ENCODE data around the gene CLTCL1. TPM values are rescaled to one million over a fixed set of nuclear protein-coding genes. Genes with fewer than 3 reads are reported as not detected.

Gene CLTCL1
- total and polyA plus RNA-seq, 9 of the 15 experiments (the other 6 are each of a cell fraction or from before 2014, with no cell fraction given): 1.1 to 11.7 (median 5.0) TPM

- H2AFZ ChIP-seq (ENCODE audit: low read depth, low read length): 0 out of 2 replicates have a peak overlapping the region, but pooled peaks have one; percentile 4
- in situ Hi-C loops (cut with MboI) (no loop called here), intact Hi-C loops (cut with micrococcal nuclease) (no loop called here)
- WGBS (ENCODE audit: insufficient coverage, low coverage, missing lambda C conversion rate): 35% methylated on average over 20 of the region's 20 CpGs
- no TSS peak for BruUV-seq (replicated peaks)
- H3K79me2 ChIP-seq (ENCODE audit: control insufficient read depth, insufficient read depth, low read length): no peaks in the 10 kb centered on the region
- no peaks in the 10 kb centered on the region for H3K36me3 ChIP-seq (ENCODE audit: control insufficient read depth, insufficient read depth, low read length)
- CTCF ChIA-PET (ENCODE audit: low intra/inter-chr PET ratio): no interaction called here
- H3K27ac ChIP-seq (ENCODE audit: extremely low read depth, low read depth, low read length): no peak overlapping the region
- no peak; the same call in 2 of the 3 replicates for ATAC-seq
- H4K20me1 ChIP-seq (replicated peaks; ENCODE audit: control insufficient read depth, insufficient read depth, low read length): no peaks in the 10 kb centered on the region; the same call in 1 of the 2 replicates
- POLR2A ChIA-PET: interaction anchor here (0.7 to 11.1 kb wide), 7 partner anchors 11 to 1136 kb away, joined by 3 to 191 read pairs (median 4); no protein-coding TSS in a partner anchor
- H3K9ac ChIP-seq (ENCODE audit: insufficient read depth in 1 of 2, low read depth in 2 of 2, low read length in 2 of 2): peak overlapping the region in 1 of 2 experiments; percentile 77; a peak in 2 of 4 replicates
- DNase-seq (ENCODE audit: extremely low read depth in 1 of 4, low spot score in 3 of 4): no peak
- H3K9me3 ChIP-seq (replicated peaks; ENCODE audit: control insufficient read depth, insufficient read depth, low read depth, low read length): no peaks in the 10 kb centered on the region
- no peaks in the 10 kb centered on the region for H3K9me1 ChIP-seq (ENCODE audit: control insufficient read depth, insufficient read depth, low read length)
- 0 out of 2 replicates have a peak, but pooled peaks have one; percentile 52 for TF ChIP-seq TAF15 (IDR thresholded peaks at IDR 0.05; ENCODE audit: low read depth, low read length)
- TF ChIP-seq FOXM1 (IDR thresholded peaks at IDR 0.05; ENCODE audit: low read depth): no peak
- no peak for TF ChIP-seq FOXM1 (CRISPR knock-in tag; IDR thresholded peaks at IDR 0.05; ENCODE audit: low read depth)
- TF ChIP-seq HMG20A (CRISPR knock-in tag; conservative IDR thresholded peaks at IDR 0.05): no peak
- 0 out of 2 replicates have a peak, but pooled peaks have one; percentile 3 for TF ChIP-seq ATF1 (CRISPR knock-in tag; IDR thresholded peaks at IDR 0.05)
- no peak for TF ChIP-seq ATF1 (tag; IDR thresholded peaks at IDR 0.05)
- 0 out of 4 replicates have a peak, but pooled peaks of 1 of the 2 experiments have one; percentile 26 for TF ChIP-seq SIX5 (IDR thresholded peaks at IDR 0.05; ENCODE audit: borderline replicate concordance in 1 of 2, insufficient read depth in 1 of 2, low read depth in 1 of 2, low read length in 2 of 2)
- no peak for TF ChIP-seq SNRNP70 (optimal IDR thresholded peaks at IDR 0.05; ENCODE audit: low read depth, low read length)
- TF ChIP-seq ZBTB7A (IDR thresholded peaks at IDR 0.05; ENCODE audit: borderline replicate concordance, control insufficient read depth, low read depth, low read length): peak; percentile 15; the same call in 1 of the 2 replicates
- 0 out of 2 replicates have a peak, but pooled peaks have one; percentile 6 for TF ChIP-seq CHD2 (IDR thresholded peaks at IDR 0.05; ENCODE audit: low read depth, low read length)
- TF ChIP-seq STAT5B (CRISPR knock-in tag; IDR thresholded peaks at IDR 0.05): no peak
- TF ChIP-seq ZBTB43 (CRISPR knock-in tag; IDR thresholded peaks at IDR 0.05): no peak
- TF ChIP-seq, protein P1, sequence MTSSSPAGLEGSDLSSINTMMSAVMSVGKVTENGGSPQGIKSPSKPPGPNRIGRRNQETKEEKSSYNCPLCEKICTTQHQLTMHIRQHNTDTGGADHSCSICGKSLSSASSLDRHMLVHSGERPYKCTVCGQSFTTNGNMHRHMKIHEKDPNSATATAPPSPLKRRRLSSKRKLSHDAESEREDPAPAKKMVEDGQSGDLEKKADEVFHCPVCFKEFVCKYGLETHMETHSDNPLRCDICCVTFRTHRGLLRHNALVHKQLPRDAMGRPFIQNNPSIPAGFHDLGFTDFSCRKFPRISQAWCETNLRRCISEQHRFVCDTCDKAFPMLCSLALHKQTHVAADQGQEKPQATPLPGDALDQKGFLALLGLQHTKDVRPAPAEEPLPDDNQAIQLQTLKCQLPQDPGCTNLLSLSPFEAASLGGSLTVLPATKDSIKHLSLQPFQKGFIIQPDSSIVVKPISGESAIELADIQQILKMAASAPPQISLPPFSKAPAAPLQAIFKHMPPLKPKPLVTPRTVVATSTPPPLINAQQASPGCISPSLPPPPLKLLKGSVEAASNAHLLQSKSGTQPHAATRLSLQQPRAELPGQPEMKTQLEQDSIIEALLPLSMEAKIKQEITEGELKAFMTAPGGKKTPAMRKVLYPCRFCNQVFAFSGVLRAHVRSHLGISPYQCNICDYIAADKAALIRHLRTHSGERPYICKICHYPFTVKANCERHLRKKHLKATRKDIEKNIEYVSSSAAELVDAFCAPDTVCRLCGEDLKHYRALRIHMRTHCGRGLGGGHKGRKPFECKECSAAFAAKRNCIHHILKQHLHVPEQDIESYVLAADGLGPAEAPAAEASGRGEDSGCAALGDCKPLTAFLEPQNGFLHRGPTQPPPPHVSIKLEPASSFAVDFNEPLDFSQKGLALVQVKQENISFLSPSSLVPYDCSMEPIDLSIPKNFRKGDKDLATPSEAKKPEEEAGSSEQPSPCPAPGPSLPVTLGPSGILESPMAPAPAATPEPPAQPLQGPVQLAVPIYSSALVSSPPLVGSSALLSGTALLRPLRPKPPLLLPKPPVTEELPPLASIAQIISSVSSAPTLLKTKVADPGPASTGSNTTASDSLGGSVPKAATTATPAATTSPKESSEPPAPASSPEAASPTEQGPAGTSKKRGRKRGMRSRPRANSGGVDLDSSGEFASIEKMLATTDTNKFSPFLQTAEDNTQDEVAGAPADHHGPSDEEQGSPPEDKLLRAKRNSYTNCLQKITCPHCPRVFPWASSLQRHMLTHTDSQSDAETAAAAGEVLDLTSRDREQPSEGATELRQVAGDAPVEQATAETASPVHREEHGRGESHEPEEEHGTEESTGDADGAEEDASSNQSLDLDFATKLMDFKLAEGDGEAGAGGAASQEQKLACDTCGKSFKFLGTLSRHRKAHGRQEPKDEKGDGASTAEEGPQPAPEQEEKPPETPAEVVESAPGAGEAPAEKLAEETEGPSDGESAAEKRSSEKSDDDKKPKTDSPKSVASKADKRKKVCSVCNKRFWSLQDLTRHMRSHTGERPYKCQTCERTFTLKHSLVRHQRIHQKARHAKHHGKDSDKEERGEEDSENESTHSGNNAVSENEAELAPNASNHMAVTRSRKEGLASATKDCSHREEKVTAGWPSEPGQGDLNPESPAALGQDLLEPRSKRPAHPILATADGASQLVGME (CRISPR knock-in tag; IDR thresholded peaks at IDR 0.05): no peak
- TF ChIP-seq CHD1 (IDR thresholded peaks at IDR 0.05; ENCODE audit: low read length): peak; percentile 48
- no peak for TF ChIP-seq HDAC1 (IDR thresholded peaks at IDR 0.05)
- H3K4me3 ChIP-seq: no peak overlapping the region
- no peak overlapping the region for H3K4me2 ChIP-seq (ENCODE audit: insufficient read depth, low read length)
- peaks cover 5 to 51% of the 10 kb centered on the region in 2 experiments for H3K4me1 ChIP-seq (replicated peaks in 1 of 2; ENCODE audit: control insufficient read depth in 2 of 2, insufficient read depth in 2 of 2, low read length in 2 of 2)
- FAIRE-seq: no peak
- H3K27me3 ChIP-seq (ENCODE audit: control insufficient read depth in 2 of 2, insufficient read depth in 2 of 2, low read length in 2 of 2): peaks cover 26 to 60% of the 10 kb centered on the region in 2 experiments
Measured at GRCh38 chr22:19184276-19184997, 107.1 kb downstream of the CLTCL1 start.
